Uterus (tissue), 2 donors: ENCODE measurements around the gene GABRB1.

Source experiments
- CTCF ChIP-seq, 4 experiments: fragments of 200-600 bp in 2 of 4; fragments of 450-650 bp in 2 of 4; sonication (generic) in 2 of 4; IDR thresholded peaks; one replicate each; pipeline ENCODE4 v1.5.1; 2016 to 2019; ENCODE audit warnings: antibody characterized with exemption in 4 of 4, mild to moderate bottlenecking in 2 of 4, moderate library complexity in 1 of 4
- POLR2A ChIP-seq, 2 donors: fragments of 450-650 bp; IDR thresholded peaks; one replicate each; pipeline ENCODE4 v1.6.1; 2016; ENCODE audit warnings: antibody characterized with exemption in 2 of 2, mild to moderate bottlenecking in 1 of 2, moderate library complexity in 1 of 2

DNA sequence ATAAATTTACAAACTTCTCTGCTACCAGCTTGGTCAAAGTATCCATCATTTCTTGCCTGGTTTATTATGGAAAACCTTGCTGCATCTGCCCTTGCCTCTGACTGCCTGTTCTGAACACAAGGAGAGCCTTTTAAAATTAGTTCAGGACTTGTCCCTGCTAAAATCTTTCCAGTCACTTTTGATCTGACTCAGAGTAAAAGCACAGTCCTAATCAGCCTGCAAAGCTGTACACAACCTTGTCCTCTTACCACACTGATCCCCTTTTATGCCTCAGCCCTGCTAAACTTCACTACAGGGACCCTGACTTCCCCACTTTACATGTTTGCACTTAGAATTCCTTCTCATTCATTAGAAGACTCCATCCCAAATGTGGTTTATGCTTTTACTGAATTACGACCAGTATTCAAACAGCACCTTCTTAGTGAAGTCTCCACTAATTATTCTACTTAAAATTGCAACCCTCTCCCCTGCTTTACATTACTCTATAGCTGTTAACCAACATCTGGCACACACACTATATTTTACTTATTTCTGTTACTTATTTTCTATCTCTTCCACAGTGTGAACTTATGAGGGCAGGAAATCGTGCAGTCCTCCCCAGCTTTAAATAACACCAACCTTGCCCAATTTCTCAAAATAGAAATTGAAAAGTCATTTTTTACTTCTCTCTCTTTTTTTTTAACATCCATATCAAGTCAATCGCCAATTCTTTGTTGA, 44.3 kb upstream of the GABRB1 start:
- TF ChIP-seq CTCF (IDR thresholded peaks at IDR 0.05), result no peak
- TF ChIP-seq POLR2A (IDR thresholded peaks at IDR 0.05), result no peak
